ENCODE data around the gene SLC22A4. TPM values are rescaled to one million over a fixed set of nuclear protein-coding genes. Genes with fewer than 3 reads are reported as not detected.

Gene SLC22A4
- total and polyA plus RNA-seq, 2 experiments from 2014 or later = 1.4 to 3.3 TPM

DNA sequence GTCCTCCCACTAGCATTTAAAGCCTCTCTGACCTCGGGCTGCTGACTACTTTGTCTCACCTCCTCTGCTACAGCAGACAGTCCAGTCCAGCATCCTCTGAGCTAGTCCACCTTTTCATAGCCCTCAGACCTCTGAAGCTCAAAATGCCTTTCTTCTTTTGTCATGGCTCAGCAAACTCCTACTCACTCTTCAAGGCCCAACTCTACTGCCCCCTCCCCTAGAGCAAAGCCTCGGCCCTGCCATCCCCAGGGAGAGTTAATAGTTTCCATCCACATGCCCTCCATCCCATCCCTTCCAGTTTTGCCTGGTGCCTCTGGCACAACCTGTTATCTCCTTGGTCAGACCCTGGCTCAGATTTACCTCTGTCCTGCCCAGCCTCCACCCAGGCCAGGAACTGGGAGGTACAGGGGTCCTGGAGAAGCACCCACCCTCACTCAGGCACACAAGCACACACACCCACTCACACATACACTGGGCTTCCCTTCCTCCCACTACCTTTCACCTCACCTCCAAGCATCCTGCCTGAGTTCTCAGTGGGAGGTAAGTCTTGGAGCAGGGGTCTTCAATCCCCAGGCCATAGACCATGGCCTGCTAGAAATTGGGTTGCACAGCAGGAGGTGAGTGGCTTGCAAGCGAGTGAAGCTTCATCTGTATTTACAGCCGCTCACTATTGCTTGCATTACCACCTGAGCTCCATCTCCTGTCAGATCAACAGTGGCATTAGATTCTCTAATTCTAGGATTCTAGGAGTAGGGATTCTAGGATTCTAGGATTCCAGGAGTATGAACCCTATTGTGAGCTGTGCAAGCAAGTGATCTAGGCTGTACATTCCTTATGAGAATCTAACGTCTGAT, 18.6 kb upstream of the SLC22A4 start:
- H3K4me1 ChIP-seq (ENCODE audit: insufficient read depth) = peaks cover 20% of the 10 kb centered on the region
- no peak for TF ChIP-seq EZH2 (IDR thresholded peaks at IDR 0.05; ENCODE audit: borderline replicate concordance)
- TF ChIP-seq EZH2phosphoT487 (IDR thresholded peaks at IDR 0.05; ENCODE audit: low read depth, severe bottlenecking, unreplicated experiment) = no peak
- TF ChIP-seq, protein P1, sequence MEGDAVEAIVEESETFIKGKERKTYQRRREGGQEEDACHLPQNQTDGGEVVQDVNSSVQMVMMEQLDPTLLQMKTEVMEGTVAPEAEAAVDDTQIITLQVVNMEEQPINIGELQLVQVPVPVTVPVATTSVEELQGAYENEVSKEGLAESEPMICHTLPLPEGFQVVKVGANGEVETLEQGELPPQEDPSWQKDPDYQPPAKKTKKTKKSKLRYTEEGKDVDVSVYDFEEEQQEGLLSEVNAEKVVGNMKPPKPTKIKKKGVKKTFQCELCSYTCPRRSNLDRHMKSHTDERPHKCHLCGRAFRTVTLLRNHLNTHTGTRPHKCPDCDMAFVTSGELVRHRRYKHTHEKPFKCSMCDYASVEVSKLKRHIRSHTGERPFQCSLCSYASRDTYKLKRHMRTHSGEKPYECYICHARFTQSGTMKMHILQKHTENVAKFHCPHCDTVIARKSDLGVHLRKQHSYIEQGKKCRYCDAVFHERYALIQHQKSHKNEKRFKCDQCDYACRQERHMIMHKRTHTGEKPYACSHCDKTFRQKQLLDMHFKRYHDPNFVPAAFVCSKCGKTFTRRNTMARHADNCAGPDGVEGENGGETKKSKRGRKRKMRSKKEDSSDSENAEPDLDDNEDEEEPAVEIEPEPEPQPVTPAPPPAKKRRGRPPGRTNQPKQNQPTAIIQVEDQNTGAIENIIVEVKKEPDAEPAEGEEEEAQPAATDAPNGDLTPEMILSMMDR (IDR thresholded peaks at IDR 0.05; ENCODE audit: poor library complexity) = no peak
- H3K27ac ChIP-seq = no peak overlapping the region
- H3K27me3 ChIP-seq = no peaks in the 10 kb centered on the region
- H3K4me3 ChIP-seq = no peak overlapping the region
- DNase-seq (ENCODE audit: low spot score) = no peak
- no peaks in the 10 kb centered on the region for H4K20me1 ChIP-seq (ENCODE audit: insufficient read depth, poor library complexity, severe bottlenecking)
- H3K4me2 ChIP-seq = no peak overlapping the region
- no peaks in the 10 kb centered on the region for H3K9me3 ChIP-seq (ENCODE audit: low read depth)
- no peaks in the 10 kb centered on the region for H3K9me2 ChIP-seq (replicated peaks; ENCODE audit: insufficient read depth)
- 91% methylated on average over 5 of the region's 5 CpGs for WGBS (ENCODE audit: low lambda C conversion rate, missing lambda C conversion rate)
- no peaks in the 10 kb centered on the region for H3K79me2 ChIP-seq
- H2AFZ ChIP-seq = no peak overlapping the region
- H3K36me3 ChIP-seq (replicated peaks; ENCODE audit: insufficient read depth, low read depth) = no peaks in the 10 kb centered on the region

GRCh38 chr5:132277256-132277655, 16.9 kb upstream of the SLC22A4 start:
- no peak for TF ChIP-seq EZH2phosphoT487 (IDR thresholded peaks at IDR 0.05; ENCODE audit: low read depth, severe bottlenecking, unreplicated experiment)
- TF ChIP-seq EZH2 (IDR thresholded peaks at IDR 0.05; ENCODE audit: borderline replicate concordance) = no peak
- TF ChIP-seq, protein P1 (IDR thresholded peaks at IDR 0.05; ENCODE audit: poor library complexity) = no peak
- H3K4me1 ChIP-seq (ENCODE audit: insufficient read depth) = peaks cover 20% of the 10 kb centered on the region
- WGBS (ENCODE audit: low lambda C conversion rate, missing lambda C conversion rate) = 86% methylated on average over 6 of the region's 6 CpGs

GRCh38 chr5:132277971-132278853, 16.0 kb upstream of the SLC22A4 start:
- 62% methylated on average over 6 of the region's 6 CpGs for WGBS (ENCODE audit: low lambda C conversion rate, missing lambda C conversion rate)
- peak overlapping the region; percentile 83 for H3K27ac ChIP-seq

More at GRCh38 chr5:132277256-132277655, 16.9 kb upstream of the SLC22A4 start:
- H2AFZ ChIP-seq = no peak overlapping the region
- H3K4me3 ChIP-seq = no peak overlapping the region
- peak overlapping the region; percentile 83 for H3K27ac ChIP-seq
- no peaks in the 10 kb centered on the region for H3K79me2 ChIP-seq
- H4K20me1 ChIP-seq (ENCODE audit: insufficient read depth, poor library complexity, severe bottlenecking) = no peaks in the 10 kb centered on the region
- DNase-seq (ENCODE audit: low spot score) = no peak
- H3K9me2 ChIP-seq (replicated peaks; ENCODE audit: insufficient read depth) = no peaks in the 10 kb centered on the region
- H3K27me3 ChIP-seq = no peaks in the 10 kb centered on the region
- H3K9me3 ChIP-seq (ENCODE audit: low read depth) = no peaks in the 10 kb centered on the region
- H3K4me2 ChIP-seq = no peak overlapping the region
- H3K36me3 ChIP-seq (replicated peaks; ENCODE audit: insufficient read depth, low read depth) = no peaks in the 10 kb centered on the region

More at GRCh38 chr5:132277971-132278853, 16.0 kb upstream of the SLC22A4 start:
- H3K4me1 ChIP-seq (ENCODE audit: insufficient read depth) = peaks cover 20% of the 10 kb centered on the region
- peak; percentile 80 for DNase-seq (ENCODE audit: low spot score)
- no peaks in the 10 kb centered on the region for H4K20me1 ChIP-seq (ENCODE audit: insufficient read depth, poor library complexity, severe bottlenecking)
- no peaks in the 10 kb centered on the region for H3K27me3 ChIP-seq
- TF ChIP-seq EZH2 (IDR thresholded peaks at IDR 0.05; ENCODE audit: borderline replicate concordance) (no peak), EZH2phosphoT487 (IDR thresholded peaks at IDR 0.05; ENCODE audit: low read depth, severe bottlenecking, unreplicated experiment) (no peak)
- TF ChIP-seq, protein P1 (IDR thresholded peaks at IDR 0.05; ENCODE audit: poor library complexity) = no peak
- no peaks in the 10 kb centered on the region for H3K9me3 ChIP-seq (ENCODE audit: low read depth)
- H3K36me3 ChIP-seq (replicated peaks; ENCODE audit: insufficient read depth, low read depth) = no peaks in the 10 kb centered on the region
- no peaks in the 10 kb centered on the region for H3K79me2 ChIP-seq
- H3K4me2 ChIP-seq = peak overlapping the region; percentile 47
- H2AFZ ChIP-seq = no peak overlapping the region
- H3K9me2 ChIP-seq (replicated peaks; ENCODE audit: insufficient read depth) = no peaks in the 10 kb centered on the region
- no peak overlapping the region for H3K4me3 ChIP-seq

Measured in hepatocyte (in vitro differentiated cells).